ENCODE measurements around the gene GK2.

Gene GK2

GRCh38 chr4:79364061-79364460 lies 44.0 kb downstream of the GK2 start:
- Histone ChIP-seq H3K27me3 (ENCODE audit: insufficient read depth, low read length) (no peaks in the 10 kb centered on the region), H3K4me1 (ENCODE audit: insufficient read depth, low read length) (peaks cover 4% of the 10 kb centered on the region), H3K4me3 (ENCODE audit: low read length) (no peak overlapping the region), H2AFZ (ENCODE audit: low read depth, low read length) (no peak overlapping the region), H3K36me3 (ENCODE audit: insufficient read depth, low read length) (no peaks in the 10 kb centered on the region), H3K9me3 (ENCODE audit: low read length) (no peaks in the 10 kb centered on the region)

DNA sequence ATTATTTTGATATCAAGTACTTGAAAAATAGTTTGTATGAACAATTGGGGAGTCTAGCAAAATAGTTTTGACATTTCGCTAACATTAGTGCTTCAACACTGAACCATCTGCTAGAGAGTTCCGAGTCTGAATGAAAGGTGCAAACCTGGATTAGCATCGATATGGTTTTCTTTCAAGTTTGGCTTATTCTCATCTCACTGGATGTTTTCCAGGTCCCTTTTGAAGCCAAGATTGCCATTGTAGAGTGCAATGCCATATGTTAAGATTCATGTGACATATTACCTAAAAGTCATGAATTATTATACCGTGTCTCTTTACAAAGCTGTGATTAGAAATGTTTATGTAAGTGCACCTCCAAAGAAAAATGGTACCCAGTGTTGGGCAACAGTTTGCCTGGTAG lies 45.4 kb downstream of the GK2 start:
- no peaks in the 10 kb centered on the region for H3K36me3 ChIP-seq (ENCODE audit: insufficient read depth, low read length)
- no peak overlapping the region for H2AFZ ChIP-seq (ENCODE audit: low read depth, low read length)
- peaks cover 4% of the 10 kb centered on the region for H3K4me1 ChIP-seq (ENCODE audit: insufficient read depth, low read length)

DNA sequence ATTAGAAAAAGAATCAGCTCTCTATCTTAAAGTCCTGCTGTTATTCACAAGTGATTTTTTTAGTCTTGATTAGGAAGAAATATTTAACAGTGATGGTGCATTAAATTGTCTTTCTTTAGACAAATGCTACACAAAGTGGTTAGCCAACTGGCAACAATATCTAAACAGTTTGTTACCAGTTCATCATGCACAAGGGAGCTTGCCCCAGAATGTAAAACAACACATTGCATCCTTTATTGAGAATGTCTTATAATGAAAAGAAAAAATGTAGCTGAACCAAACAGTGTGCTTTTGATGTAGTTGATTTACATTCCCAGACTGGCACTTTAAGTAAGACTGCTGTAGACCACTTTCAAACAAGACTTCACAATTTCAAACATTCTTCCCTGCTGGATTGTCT lies 48.0 kb downstream of the GK2 start:
- no peaks in the 10 kb centered on the region for H3K27me3 ChIP-seq (ENCODE audit: insufficient read depth, low read length)
- H3K4me3 ChIP-seq (ENCODE audit: low read length): no peak overlapping the region
- no peaks in the 10 kb centered on the region for H3K36me3 ChIP-seq (ENCODE audit: insufficient read depth, low read length)
- peaks cover 4% of the 10 kb centered on the region for H3K4me1 ChIP-seq (ENCODE audit: insufficient read depth, low read length)
- no peaks in the 10 kb centered on the region for H3K9me3 ChIP-seq (ENCODE audit: low read length)
- no peak overlapping the region for H2AFZ ChIP-seq (ENCODE audit: low read depth, low read length)

More for the DNA sequence above, 45.4 kb downstream of the GK2 start:
- Histone ChIP-seq H3K9me3 (ENCODE audit: low read length) (no peaks in the 10 kb centered on the region), H3K4me3 (ENCODE audit: low read length) (no peak overlapping the region), H3K27me3 (ENCODE audit: insufficient read depth, low read length) (no peaks in the 10 kb centered on the region)

DNA sequence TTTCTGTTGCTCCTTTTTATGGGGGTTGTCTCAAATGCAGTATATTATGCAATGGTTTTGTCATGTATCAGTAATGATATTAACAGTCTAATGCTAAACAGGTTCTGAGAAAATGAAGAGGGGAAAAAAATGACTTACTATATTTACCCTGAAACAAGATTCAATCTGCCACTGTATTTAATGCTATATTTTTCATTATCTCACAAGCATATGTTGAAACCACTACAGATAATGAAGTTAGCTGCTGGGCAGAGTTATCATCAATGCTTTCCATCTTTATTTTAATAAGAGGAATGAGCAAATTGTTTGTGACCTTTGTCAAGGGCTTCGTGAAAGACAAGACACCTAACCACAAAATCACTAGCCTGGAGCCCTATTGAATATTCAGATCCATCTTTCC lies 49.6 kb downstream of the GK2 start:
- Histone ChIP-seq H2AFZ (ENCODE audit: low read depth, low read length) (no peak overlapping the region), H3K9me3 (ENCODE audit: low read length) (no peaks in the 10 kb centered on the region), H3K27me3 (ENCODE audit: insufficient read depth, low read length) (no peaks in the 10 kb centered on the region), H3K36me3 (ENCODE audit: insufficient read depth, low read length) (no peaks in the 10 kb centered on the region), H3K4me1 (ENCODE audit: insufficient read depth, low read length) (peaks cover 4% of the 10 kb centered on the region), H3K4me3 (ENCODE audit: low read length) (no peak overlapping the region)

GRCh38 chr4:79357365-79357764 lies 50.7 kb downstream of the GK2 start:
- no peaks in the 10 kb centered on the region for H3K36me3 ChIP-seq (ENCODE audit: insufficient read depth, low read length)
- H3K27me3 ChIP-seq (ENCODE audit: insufficient read depth, low read length): no peaks in the 10 kb centered on the region
- H3K4me1 ChIP-seq (ENCODE audit: insufficient read depth, low read length): peaks cover 4% of the 10 kb centered on the region
- H3K4me3 ChIP-seq (ENCODE audit: low read length): no peak overlapping the region
- no peaks in the 10 kb centered on the region for H3K9me3 ChIP-seq (ENCODE audit: low read length)
- H2AFZ ChIP-seq (ENCODE audit: low read depth, low read length): no peak overlapping the region
